Stimulated activated CD4-positive, alpha-beta T cell treated with anti-CD3 and anti-CD28 coated beads, Interleukin-12 subunit alpha, Interleukin-12 subunit beta, amount 100 ng/mL, for 24 hours (primary cell): ENCODE measurements around the gene GDF11.

Experiments
- DNase-seq, 2 experiments: peaks; one replicate each; pipeline ENCODE4 v3.0.0-alpha.2; 2020; ENCODE audit warnings: low read depth in 2 of 2

Gene GDF11

GRCh38 chr12:55795950-55796349 lies 53.0 kb downstream of the GDF11 start:
- no peak for DNase-seq

GRCh38 chr12:55797068-55797467 lies 54.1 kb downstream of the GDF11 start:
- no peak for DNase-seq

GRCh38 chr12:55797550-55797949 lies 54.6 kb downstream of the GDF11 start:
- DNase-seq: no peak
